Nephron progenitor cell (in vitro differentiated cells): ENCODE measurements around the gene WDTC1.

ENCODE experiments used
- DNase-seq: peaks from one replicate; pipeline ENCODE4 v3.0.0; 2021
- H3K27ac Mint-ChIP-seq: 2 replicates; pipeline ENCODE4 v1.8.0; 2021; ENCODE audit warnings: mild to moderate bottlenecking, moderate library complexity, mixed read lengths
- H3K27me3 Mint-ChIP-seq: 2 replicates; pipeline ENCODE4 v1.8.0; 2021; ENCODE audit warnings: mild to moderate bottlenecking, low read depth, mixed read lengths; ENCODE audit not compliant: poor library complexity
- H3K36me3 Mint-ChIP-seq: 2 replicates; pipeline ENCODE4 v1.8.0; 2021; ENCODE audit warnings: low read depth, mixed read lengths
- H3K4me1 Mint-ChIP-seq: 2 replicates; pipeline ENCODE4 v1.8.0; 2021; ENCODE audit warnings: mixed read lengths
- H3K4me3 Mint-ChIP-seq: 2 replicates; pipeline ENCODE4 v1.8.0; 2021; ENCODE audit warnings: mild to moderate bottlenecking, moderate library complexity, mixed read lengths
- H3K9me3 Mint-ChIP-seq: 2 replicates; pipeline ENCODE4 v1.8.0; 2021; ENCODE audit warnings: mild to moderate bottlenecking, moderate library complexity, mixed read lengths
- CTCF ChIP-seq: fragments of 200-600 bp; sonication (generic); IDR thresholded peaks from 2 replicates; pipeline ENCODE4 v1.5.0; 2021; ENCODE audit warnings: antibody characterized with exemption

The WDTC1 gene

GRCh38 chr1:27225621-27226020 lies 8.8 kb upstream of the WDTC1 start:
- no peak for DNase-seq
- TF ChIP-seq CTCF, result no peak
- Mint-ChIP-seq H3K27me3 (peaks cover 5% of the 10 kb centered on the region), H3K4me1 (peaks cover 5% of the 10 kb centered on the region), H3K9me3 (peaks cover 18% of the 10 kb centered on the region), H3K36me3 (no peaks in the 10 kb centered on the region), H3K27ac (no peak overlapping the region), H3K4me3 (no peak overlapping the region)

GRCh38 chr1:27227765-27228164 lies 6.7 kb upstream of the WDTC1 start:
- H3K36me3 Mint-ChIP-seq, result no peaks in the 10 kb centered on the region
- DNase-seq, result no peak
- no peak for TF ChIP-seq CTCF
- peaks cover 7% of the 10 kb centered on the region for H3K27me3 Mint-ChIP-seq
- peaks cover 9% of the 10 kb centered on the region for H3K9me3 Mint-ChIP-seq
- H3K4me3 Mint-ChIP-seq, result no peak overlapping the region
- no peak overlapping the region for H3K27ac Mint-ChIP-seq
- H3K4me1 Mint-ChIP-seq, result no peaks in the 10 kb centered on the region

- Mint-ChIP-seq H3K4me3 (peak overlapping the region; percentile 95), H3K36me3 (no peaks in the 10 kb centered on the region), H3K27ac (no peak overlapping the region), H3K4me1 (peaks cover 19% of the 10 kb centered on the region), H3K27me3 (peaks cover 7% of the 10 kb centered on the region), H3K9me3 (no peaks in the 10 kb centered on the region)
- no peak for TF ChIP-seq CTCF
- DNase-seq, result no peak
Measured at GRCh38 chr1:27233667-27234048, 774 bp upstream of the WDTC1 start.

GRCh38 chr1:27235827-27236226 lies 1.4 kb downstream of the WDTC1 start:
- peaks cover 19% of the 10 kb centered on the region for H3K4me1 Mint-ChIP-seq
- TF ChIP-seq CTCF, result no peak
- no peaks in the 10 kb centered on the region for H3K9me3 Mint-ChIP-seq
- H3K36me3 Mint-ChIP-seq, result no peaks in the 10 kb centered on the region
- peak overlapping the region; percentile 94 for H3K4me3 Mint-ChIP-seq
- H3K27ac Mint-ChIP-seq, result no peak overlapping the region
- H3K27me3 Mint-ChIP-seq, result peaks cover 7% of the 10 kb centered on the region
- no peak for DNase-seq

- TF ChIP-seq CTCF, result no peak
- Mint-ChIP-seq H3K36me3 (no peaks in the 10 kb centered on the region), H3K27ac (no peak overlapping the region), H3K9me3 (no peaks in the 10 kb centered on the region), H3K4me3 (no peak overlapping the region), H3K4me1 (peaks cover 19% of the 10 kb centered on the region), H3K27me3 (peaks cover 3% of the 10 kb centered on the region)
- no peak for DNase-seq
Measured at GRCh38 chr1:27237112-27237511, 2.7 kb downstream of the WDTC1 start.

GRCh38 chr1:27238032-27238431 lies 3.6 kb downstream of the WDTC1 start:
- H3K27ac Mint-ChIP-seq, result no peak overlapping the region
- peaks cover 19% of the 10 kb centered on the region for H3K4me1 Mint-ChIP-seq
- H3K27me3 Mint-ChIP-seq, result no peaks in the 10 kb centered on the region
- H3K36me3 Mint-ChIP-seq, result no peaks in the 10 kb centered on the region
- no peaks in the 10 kb centered on the region for H3K9me3 Mint-ChIP-seq
- TF ChIP-seq CTCF, result no peak
- H3K4me3 Mint-ChIP-seq, result no peak overlapping the region
- DNase-seq, result no peak
